IMR-90 (cell line): Measurements from ENCODE around the gene RASSF5. TPM values are rescaled to one million over a fixed set of nuclear protein-coding genes. Genes with fewer than 3 reads are reported as not detected.

ENCODE experiments used
- ATAC-seq: fragments of 200-7000 bp; cut with Tn5 transposase; 2 replicates; pipeline ENCODE4 v1.9.1; 2020; ENCODE audit warnings: low read depth, mild to moderate bottlenecking, moderate library complexity
- BruUV-seq: library from RNA; stranded (reverse); fragments of 400-500 nt; replicated peaks from 2 replicates; lab custom pipeline; 2021; lab: Mats Ljungman, UMichigan
- CTCF ChIA-PET: fragments of 300-600 bp; formaldehyde crosslinking; extraction: SDS; loops from one replicate; lab custom pipeline; 2021; ENCODE audit warnings: antibody characterized with exemption; lab: Yijun Ruan, JAX
- POLR2A ChIA-PET: fragments of 300-600 bp; sonication (Branson Sonifier 250); formaldehyde crosslinking; loops from one replicate; lab custom pipeline; 2022; ENCODE audit warnings: antibody characterized with exemption; ENCODE audit not compliant: unreplicated experiment; lab: Charles Lee
- DNase-seq: peaks from one replicate; pipeline ENCODE4 v3.0.0; 2013
- H2AFZ ChIP-seq: replicated peaks from 2 replicates; pipeline ENCODE3; 2013; ENCODE audit warnings: low read length, mild to moderate bottlenecking; ENCODE audit not compliant: poor library complexity
- H2AK5ac ChIP-seq: 2 replicates; pipeline ENCODE4 v1.6.1; 2013; ENCODE audit warnings: low read depth, low read length, inconsistent platforms
- H2AK9ac ChIP-seq: replicated peaks from 2 replicates; pipeline ENCODE3; 2013; ENCODE audit warnings: mild to moderate bottlenecking, low read depth, low read length, moderate library complexity; ENCODE audit not compliant: poor library complexity
- H2BK120ac ChIP-seq: 2 replicates; pipeline ENCODE4 v1.6.1; 2013; ENCODE audit warnings: low read depth, low read length, inconsistent platforms
- H2BK15ac ChIP-seq: 3 replicates; pipeline ENCODE4 v1.6.1; 2013; ENCODE audit warnings: low read depth, low read length, inconsistent platforms
- H2BK20ac ChIP-seq: 2 replicates; pipeline ENCODE4 v1.6.1; 2013; ENCODE audit warnings: low read depth, mild to moderate bottlenecking, inconsistent platforms, low read length, moderate library complexity
- H2BK5ac ChIP-seq: 2 replicates; pipeline ENCODE4 v1.6.1; 2013; ENCODE audit warnings: mild to moderate bottlenecking, low read depth, low read length, inconsistent platforms; ENCODE audit not compliant: poor library complexity, severe bottlenecking
- H3K14ac ChIP-seq: replicated peaks from 2 replicates; pipeline ENCODE4 v1.6.1; 2013; ENCODE audit warnings: low read depth, low read length, inconsistent platforms
- H3K18ac ChIP-seq: 2 replicates; pipeline ENCODE4 v1.6.1; 2013; ENCODE audit warnings: low read depth, low read length, control low read depth
- H3K23ac ChIP-seq: 2 replicates; pipeline ENCODE4 v1.6.1; 2013; ENCODE audit warnings: low read depth, low read length, inconsistent platforms
- H3K27ac ChIP-seq: 2 replicates; pipeline ENCODE4 v1.5.1; 2013; ENCODE audit warnings: mild to moderate bottlenecking, control low read depth, low read length; ENCODE audit not compliant: insufficient read depth
- H3K27me3 ChIP-seq: 2 replicates; pipeline ENCODE4 v1.6.1; 2013; ENCODE audit warnings: low read length; ENCODE audit not compliant: control insufficient read depth, insufficient read depth
- H3K36me3 ChIP-seq: 2 replicates; pipeline ENCODE4 v1.6.1; 2013; ENCODE audit warnings: low read length, mixed read lengths; ENCODE audit not compliant: control insufficient read depth, insufficient read depth
- H3K4ac ChIP-seq: 2 replicates; pipeline ENCODE4 v1.6.1; 2013; ENCODE audit warnings: low read depth, low read length, inconsistent platforms
- H3K4me1 ChIP-seq: 2 replicates; pipeline ENCODE4 v1.6.1; 2013; ENCODE audit warnings: low read length, mixed read lengths; ENCODE audit not compliant: control insufficient read depth, insufficient read depth
- H3K4me2 ChIP-seq: 2 replicates; pipeline ENCODE4 v1.6.1; 2013; ENCODE audit warnings: low read depth, mild to moderate bottlenecking, control low read depth, low read length, moderate library complexity
- H3K4me3 ChIP-seq: 2 replicates; pipeline ENCODE4 v1.5.1; 2013; ENCODE audit warnings: low read depth, mild to moderate bottlenecking, control low read depth, low read length, moderate library complexity; ENCODE audit not compliant: insufficient read depth
- H3K56ac ChIP-seq: 2 replicates; pipeline ENCODE4 v1.6.1; 2013; ENCODE audit warnings: low read length, inconsistent platforms; ENCODE audit not compliant: insufficient read depth; ENCODE audit errors: extremely low read depth
- H3K79me1 ChIP-seq, 2 experiments: 2 replicates each; pipeline ENCODE4 v1.6.1; 2013; ENCODE audit warnings: low read length in 2 of 2, inconsistent platforms in 1 of 2, low read depth in 1 of 2
- H3K9ac ChIP-seq: 2 replicates; pipeline ENCODE4 v1.6.1; 2013; ENCODE audit warnings: low read depth, low read length, control low read depth
- H3K9me1 ChIP-seq: 2 replicates; pipeline ENCODE4 v1.6.1; 2013; ENCODE audit warnings: low read length, inconsistent platforms; ENCODE audit not compliant: insufficient read depth
- H3K9me3 ChIP-seq: 2 replicates; pipeline ENCODE4 v1.6.1; 2013; ENCODE audit warnings: low read length; ENCODE audit not compliant: control insufficient read depth, insufficient read depth
- H4K20me1 ChIP-seq: 2 replicates; pipeline ENCODE4 v1.6.1; 2013; ENCODE audit warnings: low read length, inconsistent platforms; ENCODE audit not compliant: insufficient read depth
- H4K5ac ChIP-seq: 2 replicates; pipeline ENCODE4 v1.6.1; 2013; ENCODE audit warnings: mild to moderate bottlenecking, low read depth, low read length, control low read depth
- H4K8ac ChIP-seq, 2 experiments: 2 replicates each; pipeline ENCODE4 v1.6.1; 2013; ENCODE audit warnings: low read depth in 2 of 2, low read length in 2 of 2, control low read depth in 1 of 2, inconsistent platforms in 1 of 2
- H4K91ac ChIP-seq: 2 replicates; pipeline ENCODE4 v1.6.1; 2013; ENCODE audit warnings: low read depth, low read length, inconsistent platforms; ENCODE audit not compliant: insufficient read depth
- CEBPB ChIP-seq: IDR thresholded peaks from 2 replicates; pipeline ENCODE4 v1.6.1; 2012; ENCODE audit warnings: low read depth, low read length, improper control_type of control experiment
- CTCF ChIP-seq: conservative IDR thresholded peaks from 2 replicates; pipeline ENCODE4 v1.5.1; 2012; ENCODE audit warnings: mild to moderate bottlenecking, low read depth, low read length, improper control_type of control experiment
- ELK1 ChIP-seq: fragments of 150-350 bp; IDR thresholded peaks from 2 replicates; pipeline ENCODE4 v1.6.1; 2016; ENCODE audit warnings: low read depth, mild to moderate bottlenecking, low read length, moderate library complexity, borderline replicate concordance
- FOS ChIP-seq: fragments of 150-350 bp; IDR thresholded peaks from 2 replicates; pipeline ENCODE4 v1.6.1; 2016; ENCODE audit warnings: low read depth, low read length
- MXI1 ChIP-seq: IDR thresholded peaks from 2 replicates; pipeline ENCODE4 v1.6.1; 2012; ENCODE audit warnings: low read depth, mild to moderate bottlenecking, low read length, moderate library complexity, borderline replicate concordance
- NFE2L2 ChIP-seq: fragments of 150-350 bp; IDR thresholded peaks from 2 replicates; pipeline ENCODE4 v1.6.1; 2016; ENCODE audit warnings: low read depth, mild to moderate bottlenecking, low read length
- RAD21 ChIP-seq: IDR thresholded peaks from 2 replicates; pipeline ENCODE4 v1.6.1; 2012; ENCODE audit warnings: low read length, improper control_type of control experiment
- RCOR1 ChIP-seq: IDR thresholded peaks from 2 replicates; pipeline ENCODE4 v1.6.1; 2012; ENCODE audit warnings: mild to moderate bottlenecking, low read length, improper control_type of control experiment; ENCODE audit not compliant: insufficient replicate concordance
- RFX5 ChIP-seq: IDR thresholded peaks from 2 replicates; pipeline ENCODE4 v1.8.0; 2012; ENCODE audit warnings: low read depth, mild to moderate bottlenecking, low read length, moderate library complexity
- SMC3 ChIP-seq: fragments of 150-350 bp; IDR thresholded peaks from 2 replicates; pipeline ENCODE4 v1.6.1; 2016; ENCODE audit warnings: low read depth, mild to moderate bottlenecking, antibody characterized with exemption, low read length, moderate library complexity
- USF2 ChIP-seq: fragments of 150-350 bp; IDR thresholded peaks from 2 replicates; pipeline ENCODE4 v1.6.1; 2017; ENCODE audit warnings: mild to moderate bottlenecking, antibody characterized with exemption, low read length, low read depth
- WGBS, 2 experiments: methylation state at CpG; one replicate each; pipeline versions ENCODE4 v1.1.5 to v1.1.7; 2013; ENCODE audit warnings: missing lambda C conversion rate in 2 of 2; ENCODE audit not compliant: insufficient read length in 1 of 2; ENCODE audit errors: extremely low coverage in 2 of 2; 5-methylcytosine and 5-hydroxymethylcytosine counted together
- dilution Hi-C: fragments of 300-500 bp; cut with HindIII; formaldehyde crosslinking; loops from one replicate; pipeline ENCODE4 v1.14.3; 2018; ENCODE audit warnings: low sequenced_read_pairs; ENCODE audit not compliant: unreplicated experiment
- in situ Hi-C: fragments of 300-500 bp; cut with MboI; formaldehyde crosslinking; loops from 3 replicates; pipeline ENCODE4 v1.14.3; 2019; ENCODE audit warnings: low sequenced_read_pairs, inconsistent platforms, mixed read lengths
- intact Hi-C: fragments of 100-400 bp; cut with micrococcal nuclease; formaldehyde crosslinking; loops from 2 replicates; pipeline ENCODE4 v1.10.0; 2022
- polyA plus RNA-seq, 3 experiments: library from polyadenylated mRNA; depleted of rRNA; stranded (reverse); fragments of >200 nt; gene quantifications; 2 replicates each; pipeline ENCODE4 v1.2.3, GENCODE V29; 2012; ENCODE audit warnings: low replicate concordance in 1 of 3
- total RNA-seq: library from RNA; depleted of rRNA; stranded (reverse); fragments of >200 nt; gene quantifications from 2 replicates; pipeline ENCODE4 v1.2.3, GENCODE V29; 2012

RASSF5 gene
- total and polyA plus RNA-seq, 2 of the 4 experiments (the other 2 are of a cell fraction) = 0.18 to 1.1 TPM

GRCh38 chr1:206608108-206608698, 100.9 kb downstream of the RASSF5 start:
- Histone ChIP-seq H2BK120ac (no peak overlapping the region), H3K9me1 (peaks cover 8% of the 10 kb centered on the region), H3K9me3 (no peaks in the 10 kb centered on the region), H3K4ac (no peak overlapping the region), H3K23ac (no peak overlapping the region), H3K36me3 (peaks cover 12% of the 10 kb centered on the region), H3K27me3 (no peaks in the 10 kb centered on the region), H3K14ac (no peak overlapping the region), H2AK9ac (peak overlapping the region; percentile 11), H4K8ac (no peak overlapping the region), H2AFZ (no peak overlapping the region), H3K4me3 (no peak overlapping the region), H4K20me1 (no peaks in the 10 kb centered on the region), H4K5ac (no peak overlapping the region), H3K56ac (no peak overlapping the region), H2AK5ac (no peak overlapping the region), H3K9ac (no peak overlapping the region), H3K27ac (no peak overlapping the region), H3K18ac (no peak overlapping the region), H2BK20ac (no peak overlapping the region), H3K4me1 (peaks cover 4% of the 10 kb centered on the region), H4K91ac (no peak overlapping the region), H2BK15ac (no peak overlapping the region), H2BK5ac (no peak overlapping the region), H3K4me2 (no peak overlapping the region), H3K79me1 (peaks cover 14 to 17% of the 10 kb centered on the region in 2 experiments)
- TF ChIP-seq RCOR1 (no peak), CTCF (peak; percentile 72), RFX5 (no peak), FOS (no peak), ELK1 (no peak), NFE2L2 (no peak), CEBPB (no peak), MXI1 (no peak), SMC3 (peak; percentile 81), RAD21 (peak; percentile 71), USF2 (no peak)
- ChIA-PET CTCF (interaction anchor here (0.6 to 1.0 kb wide), 4 partner anchors 56 to 200 kb away, joined by 3 read pairs; no protein-coding TSS in a partner anchor), POLR2A (no interaction called here)
- ATAC-seq (no peak), DNase-seq (peak; percentile 37)
- intact Hi-C loops (loop anchor here (1.0 to 5.0 kb wide), 4 partner anchors 56 to 469 kb away; no protein-coding TSS in a partner anchor), dilution Hi-C loops (no loop called here), in situ Hi-C loops (no loop called here)
- no TSS peak for BruUV-seq
- 86 to 100% methylated on average over 1 to 2 of the region's 7 CpGs for WGBS, 2 experiments
